UCSD-AML1 (cell line): ENCODE measurements around the gene CES1.
A peak's percentile ranks its signal among the peaks of the same experiment; 100 is the strongest.
"Not testable (repeated sequence)": the region's sequence is repeated elsewhere in the genome, so short reads cannot be mapped to it uniquely, and the experiment has no call there.

ENCODE experiments used
- DNase-seq: peaks from one replicate; lab custom pipeline; 2025; ENCODE audit not compliant: unreplicated experiment; lab: John Stamatoyannopoulos, UW

The CES1 gene

DNA sequence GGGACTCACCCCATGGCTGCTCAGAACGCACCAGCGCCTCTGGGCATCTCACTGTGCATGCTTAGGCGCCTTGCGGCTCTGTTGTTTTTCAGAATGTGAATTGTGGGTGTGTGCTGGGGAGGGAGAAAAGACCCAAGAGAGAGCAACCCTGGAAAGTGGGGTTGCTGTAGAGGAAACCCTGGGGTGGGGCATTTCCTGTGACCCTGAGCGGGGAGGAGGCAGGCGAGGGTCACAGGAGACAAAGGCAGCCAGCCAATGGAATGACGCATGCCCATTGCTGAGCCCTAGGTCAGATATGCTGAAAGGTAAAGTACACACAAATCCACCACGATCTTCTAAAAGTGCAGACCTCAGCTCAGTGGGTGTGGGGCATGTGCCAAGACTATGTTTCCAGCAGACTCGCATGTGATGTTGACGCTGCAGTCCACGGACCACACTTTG, 39.9 kb downstream of the CES1 start:
- not testable (repeated sequence) for DNase-seq

DNA sequence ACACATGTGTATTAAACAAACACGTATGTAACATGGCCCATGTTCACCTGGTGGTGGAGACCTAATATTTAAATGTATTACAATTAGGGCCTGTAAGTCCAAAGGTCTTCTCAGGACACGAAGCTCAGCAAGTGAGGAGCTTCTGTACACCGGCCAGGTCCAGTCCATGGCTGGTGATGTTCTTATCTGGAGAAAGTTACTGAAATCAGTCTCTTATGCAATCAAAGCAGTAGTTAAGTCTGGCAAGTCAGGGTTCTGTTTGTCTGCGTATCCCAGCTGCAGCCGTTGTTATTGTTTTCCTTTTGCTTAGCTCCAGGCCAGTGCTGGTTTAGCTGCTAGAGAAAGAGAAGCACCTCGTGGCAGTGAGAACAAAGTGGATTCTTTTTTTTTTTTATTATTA, 41.4 kb downstream of the CES1 start:
- DNase-seq: not testable (repeated sequence)

DNA sequence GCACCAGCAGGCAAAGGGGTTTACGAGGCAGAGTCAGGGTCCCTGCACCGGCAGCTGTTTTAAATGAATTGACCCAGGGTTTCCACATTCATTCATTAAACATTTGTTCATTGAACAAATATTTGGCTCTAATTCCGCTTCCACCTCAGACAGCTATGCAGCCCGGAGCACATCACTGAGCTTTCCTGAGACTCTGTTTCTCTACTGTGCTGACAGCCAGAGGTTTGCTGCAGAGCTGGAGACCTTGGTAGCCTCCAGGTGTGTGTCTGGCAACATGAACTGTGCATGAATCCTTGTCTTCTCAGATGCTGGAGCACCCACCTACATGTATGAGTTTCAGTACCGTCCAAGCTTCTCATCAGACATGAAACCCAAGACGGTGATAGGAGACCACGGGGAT, 42.7 kb downstream of the CES1 start:
- not testable (repeated sequence) for DNase-seq

GRCh38 chr16:55782793-55783091, 50.2 kb downstream of the CES1 start:
- DNase-seq: not testable (repeated sequence)

DNA sequence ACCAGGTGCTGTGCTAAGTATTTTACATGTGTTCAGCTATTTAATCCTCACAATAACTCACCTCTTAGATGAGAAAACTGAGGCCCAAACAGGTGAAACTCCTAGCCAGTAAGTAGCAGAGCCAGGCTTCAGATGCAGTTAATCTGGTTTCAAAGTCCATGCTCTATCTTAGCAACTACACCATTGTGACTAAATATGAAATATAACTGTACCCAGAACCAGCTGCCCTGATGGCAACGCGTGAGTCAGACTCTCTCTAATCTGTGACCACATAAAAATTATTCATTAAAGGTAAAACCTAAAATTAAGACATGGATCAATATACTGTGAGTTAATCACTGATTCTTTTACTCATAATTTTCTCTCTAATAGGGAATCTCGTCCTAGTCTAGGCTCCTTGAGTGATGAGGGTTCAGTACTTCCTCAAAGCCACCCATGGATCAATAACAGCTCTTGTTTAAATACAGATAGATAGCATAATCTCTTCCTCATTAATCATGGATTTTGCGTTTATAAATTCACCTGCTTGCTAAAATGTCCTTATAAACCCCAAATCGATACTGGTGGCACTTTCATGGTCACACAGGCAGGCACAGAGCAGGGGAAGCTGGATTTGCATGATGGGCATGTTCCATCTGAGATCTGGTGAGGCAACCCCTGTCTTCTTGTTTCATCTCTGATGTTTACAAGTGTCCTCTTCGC, 50.7 kb downstream of the CES1 start:
- not testable (repeated sequence) for DNase-seq

DNA sequence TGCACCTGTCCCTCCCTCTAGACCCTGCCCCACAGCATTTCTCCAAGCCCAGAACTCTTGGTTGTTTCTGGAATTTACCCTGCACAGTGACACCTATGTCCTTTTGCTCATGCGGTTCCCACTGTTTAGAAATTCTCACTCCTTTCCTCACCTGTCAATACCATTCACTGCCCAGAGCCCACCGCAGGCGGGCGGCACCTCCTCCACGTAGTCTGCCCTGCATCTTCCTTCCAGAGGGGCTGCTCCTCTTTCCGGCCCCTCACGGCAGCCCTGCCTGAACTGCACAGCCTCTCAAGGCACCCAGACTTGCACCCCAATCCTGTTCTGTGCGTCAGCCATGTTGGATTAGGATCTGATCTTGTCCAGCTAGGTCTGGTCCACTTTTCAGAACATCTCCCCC, 51.4 kb downstream of the CES1 start:
- DNase-seq: not testable (repeated sequence)

DNA sequence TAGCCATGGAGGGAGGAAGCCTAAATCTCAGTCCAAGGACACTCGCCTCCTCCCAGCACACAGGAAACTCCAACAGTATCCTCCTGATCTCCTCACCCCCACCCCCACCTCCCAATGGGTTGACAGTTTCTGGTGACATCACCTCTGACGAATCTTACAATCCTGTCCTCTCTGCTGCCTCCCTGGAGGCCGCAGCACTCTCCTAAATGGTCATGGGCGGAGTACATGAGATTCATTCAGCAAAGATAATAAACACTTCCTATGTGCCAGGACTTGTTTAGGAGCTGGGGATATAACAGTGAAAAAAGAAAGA, 52.8 kb downstream of the CES1 start:
- not testable (repeated sequence) for DNase-seq

DNA sequence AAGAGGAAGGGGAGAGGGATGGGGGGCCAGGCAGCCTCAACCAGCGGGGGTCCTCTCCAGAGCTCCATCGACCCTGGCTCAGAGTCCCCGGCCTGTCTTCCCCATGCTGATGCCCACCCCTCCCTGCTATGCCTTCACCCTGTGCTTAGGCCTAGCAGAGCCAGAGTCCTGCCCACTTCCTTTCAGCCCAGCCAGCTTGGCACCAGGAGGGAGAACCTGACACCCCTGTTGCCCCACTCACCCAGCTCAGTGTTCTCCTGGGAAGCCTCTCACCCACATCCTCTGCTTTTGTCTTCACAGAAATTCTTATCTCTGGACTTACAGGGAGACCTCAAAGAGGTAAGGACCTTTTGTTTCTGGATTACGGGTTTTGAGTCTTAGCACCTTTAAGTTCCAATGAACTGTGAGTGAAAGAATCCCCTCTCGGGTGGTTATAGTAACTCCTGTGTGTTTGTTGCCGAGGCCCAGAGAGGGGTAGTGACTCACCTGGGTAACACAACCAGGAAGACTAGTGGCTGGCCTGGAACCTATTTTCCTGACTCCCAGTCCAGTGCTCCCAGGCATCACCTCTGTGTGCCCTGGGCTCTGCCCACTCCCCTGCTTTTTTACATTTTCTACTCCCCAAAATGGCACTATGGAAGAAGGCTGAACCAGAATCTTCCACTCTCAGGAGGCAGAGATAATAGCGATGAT, 53.3 kb downstream of the CES1 start:
- DNase-seq: no peak

- DNase-seq: no peak
Measured at GRCh38 chr16:55778757-55779156, 54.1 kb downstream of the CES1 start.

GRCh38 chr16:55775857-55776256, 57.0 kb downstream of the CES1 start:
- DNase-seq: no peak

DNA sequence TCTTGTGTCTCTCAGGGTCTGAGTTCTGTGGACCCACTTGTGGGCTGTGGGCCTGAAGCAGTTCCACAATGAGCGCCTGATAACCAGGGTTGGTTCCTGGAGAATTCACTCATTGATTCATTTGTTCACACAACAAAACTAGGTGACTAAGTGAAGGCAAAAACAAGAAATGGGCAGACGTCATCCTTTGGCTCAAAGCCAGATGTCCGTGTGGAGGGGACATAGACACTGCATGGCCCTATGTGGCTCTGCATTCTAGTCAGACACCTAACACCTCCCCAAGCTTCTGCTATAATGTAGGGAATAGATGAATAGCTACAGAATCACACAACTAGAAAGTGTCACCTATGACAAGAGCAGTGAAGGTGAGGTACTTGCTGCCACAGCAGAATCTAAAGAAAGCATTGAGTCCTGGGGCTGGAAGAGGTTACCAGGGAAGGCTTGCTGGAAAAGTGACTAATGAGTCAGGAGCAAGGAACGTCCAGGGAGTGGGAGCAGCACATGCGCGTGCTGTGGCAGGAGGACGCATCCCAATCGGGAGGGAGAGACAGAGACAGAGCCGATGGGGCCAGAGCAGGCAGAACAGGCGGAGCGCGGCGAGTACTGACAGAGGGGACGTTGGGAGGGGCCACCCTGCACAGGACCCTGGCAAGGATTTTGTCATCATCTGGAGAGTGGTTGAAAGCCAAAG, 58.9 kb downstream of the CES1 start:
- no peak for DNase-seq

GRCh38 chr16:55765161-55765560, 67.7 kb downstream of the CES1 start:
- no peak for DNase-seq

DNA sequence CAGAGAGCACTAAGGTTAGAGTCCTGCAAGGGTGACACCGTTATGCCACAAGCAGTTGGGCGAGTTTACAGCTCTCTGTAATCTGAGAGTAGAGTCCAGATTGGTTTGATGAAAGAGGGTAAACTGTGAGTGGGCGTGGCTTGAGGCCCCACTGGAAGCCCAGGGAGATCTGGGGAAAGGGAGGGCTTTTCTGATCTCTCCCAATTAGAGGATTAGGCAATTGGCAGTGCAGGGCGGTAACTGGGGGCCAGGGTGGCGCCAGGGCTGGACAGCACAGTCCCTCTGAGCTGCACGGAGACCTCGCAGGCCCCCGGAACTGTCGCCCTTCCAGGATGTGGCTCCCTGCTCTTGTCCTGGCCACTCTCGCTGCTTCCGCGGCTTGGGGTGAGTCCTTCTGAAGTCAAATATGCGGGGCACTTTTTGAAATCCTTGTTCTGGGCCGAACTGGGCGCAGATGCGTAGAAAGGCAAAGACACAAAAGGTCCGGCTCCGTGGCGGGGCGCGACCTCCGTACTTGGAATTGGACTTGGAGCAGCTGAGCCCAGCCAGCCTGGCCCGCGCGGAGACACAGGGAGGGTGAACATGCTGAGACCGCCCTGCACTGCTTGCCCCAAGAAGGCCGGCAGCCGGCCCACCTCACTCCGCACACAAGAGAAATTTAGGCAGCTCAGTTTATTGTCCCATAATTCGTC, 72.4 kb downstream of the CES1 start:
- no peak for DNase-seq

- not testable (repeated sequence) for DNase-seq
Measured at GRCh38 chr16:55759965-55760309, 73.0 kb downstream of the CES1 start.

DNA sequence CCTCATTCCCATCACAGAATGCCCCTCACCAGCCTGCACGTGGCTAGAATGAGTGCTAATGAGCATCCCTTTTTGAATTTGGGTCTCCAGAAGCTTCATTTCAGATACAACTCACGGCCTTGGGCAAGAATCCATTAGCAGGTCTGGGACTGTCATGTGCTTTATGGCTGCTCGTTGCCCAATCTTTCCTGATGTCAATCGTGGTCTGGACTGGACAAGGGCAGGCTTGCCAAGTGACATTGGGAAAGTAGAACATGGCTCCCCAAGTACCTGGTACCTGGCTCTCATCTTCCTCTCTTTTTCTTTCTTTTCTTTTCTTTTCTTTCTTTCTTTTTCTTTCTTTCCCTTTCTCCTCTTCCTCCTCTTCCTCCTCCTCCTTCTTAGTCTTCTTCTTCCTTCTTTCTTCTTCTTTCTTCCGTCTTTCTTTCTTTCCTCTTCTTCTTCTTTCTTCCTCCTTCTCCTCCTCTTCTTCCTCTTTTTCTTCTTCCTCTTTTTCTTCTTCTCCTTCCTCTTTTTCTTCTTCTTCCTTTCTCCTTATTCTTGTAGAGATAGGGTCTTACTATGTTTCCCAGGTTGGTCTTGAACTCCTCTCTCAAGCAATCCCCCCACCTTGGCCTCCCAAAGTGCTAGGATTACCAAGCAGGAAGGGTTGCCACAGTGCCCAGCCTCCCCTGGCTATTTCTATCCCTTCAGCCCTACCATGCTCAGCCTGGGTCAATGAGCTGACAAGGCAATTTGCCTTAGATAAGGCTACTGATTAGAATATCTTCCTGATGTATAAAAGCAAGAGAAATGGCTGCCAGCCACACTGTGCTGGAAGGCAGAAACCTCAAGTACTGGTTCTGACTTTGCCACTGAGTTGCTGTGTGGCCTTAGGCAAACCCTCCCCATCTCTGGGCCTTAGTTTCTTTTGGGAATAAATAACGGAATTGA, 75.0 kb downstream of the CES1 start:
- DNase-seq: not testable (repeated sequence)

DNA sequence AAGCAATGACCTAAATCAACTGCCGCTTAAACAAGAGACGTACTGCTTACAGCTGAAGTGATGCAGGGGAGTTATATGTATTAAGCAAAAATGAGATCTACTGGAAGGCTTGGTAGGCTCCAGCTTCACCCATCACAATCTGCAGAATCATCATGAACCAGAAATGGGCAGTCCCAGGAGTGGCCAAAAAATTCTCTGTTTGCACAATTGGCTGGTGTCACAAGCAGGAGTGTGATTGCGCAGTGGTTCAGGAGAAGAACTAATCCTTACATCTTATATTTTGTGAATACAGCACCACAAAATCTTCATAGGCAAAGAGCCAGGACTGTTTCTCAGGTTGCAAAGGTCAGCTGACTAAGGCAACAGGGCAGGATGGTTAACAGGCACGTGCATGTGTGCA, 75.9 kb downstream of the CES1 start:
- DNase-seq: no peak

- no peak for DNase-seq
Measured at GRCh38 chr16:55754056-55754455, 78.8 kb downstream of the CES1 start.

GRCh38 chr16:55753145-55753631, 79.7 kb downstream of the CES1 start:
- DNase-seq: peak; percentile 12
